Heart left ventricle (tissue), 13 donors: ENCODE data around the gene KLF2.

Source experiments
- POLR2A ChIP-seq, 2 donors: fragments of 450-650 bp; IDR thresholded peaks; one replicate each; pipeline ENCODE4 v1.6.1; 2017; ENCODE audit warnings: antibody characterized with exemption in 2 of 2, mild to moderate bottlenecking in 2 of 2, moderate library complexity in 2 of 2
- TF ChIP-seq, protein P1 (sequence below), 12 donors: fragments of 200-600 bp; sonication (generic) in 4 of 12; IDR thresholded peaks; one replicate each; pipeline versions ENCODE4 v1.5.0 to v1.8.0; 2018 to 2022; ENCODE audit warnings: antibody characterized with exemption in 12 of 12, mild to moderate bottlenecking in 5 of 12
- donor health status: ischemic (EF 13 %, LVEDD 7.1; RV severe dilation, severe dysfunction).
- donor health status: DM: no; HTN: yes; CAD: no.
- donor health status: DM: no; HTN: no; CAD: no.
- donor health status: ischemic (EF 25% LVEDD 6.9; RV normal size, moderate dysfunction).
- donor health status: ischemic (EF 25% LVEDD 5.7; RV mildly dilated, moderate dysfunction).
- donor health status: ischemic (EF 35%, LVEDD 5.7; RV mildly dilated, moderate dysfunction).
- donor health status: nonischemic (EF 11% LVEDD 7.7; RV severe dilation, severe dysfunction).
- donor health status: DM: yes; HTN: yes; CAD: no.
- donor health status: PGD.
- donor health status: ischemic (EF 29% LVEDD 5.4; RV normal size, mild dysfunction).
- donor health status: nonischemic (EF 23%, LVEDD 6.1; RV moderate dilation, normal function).

DNA sequence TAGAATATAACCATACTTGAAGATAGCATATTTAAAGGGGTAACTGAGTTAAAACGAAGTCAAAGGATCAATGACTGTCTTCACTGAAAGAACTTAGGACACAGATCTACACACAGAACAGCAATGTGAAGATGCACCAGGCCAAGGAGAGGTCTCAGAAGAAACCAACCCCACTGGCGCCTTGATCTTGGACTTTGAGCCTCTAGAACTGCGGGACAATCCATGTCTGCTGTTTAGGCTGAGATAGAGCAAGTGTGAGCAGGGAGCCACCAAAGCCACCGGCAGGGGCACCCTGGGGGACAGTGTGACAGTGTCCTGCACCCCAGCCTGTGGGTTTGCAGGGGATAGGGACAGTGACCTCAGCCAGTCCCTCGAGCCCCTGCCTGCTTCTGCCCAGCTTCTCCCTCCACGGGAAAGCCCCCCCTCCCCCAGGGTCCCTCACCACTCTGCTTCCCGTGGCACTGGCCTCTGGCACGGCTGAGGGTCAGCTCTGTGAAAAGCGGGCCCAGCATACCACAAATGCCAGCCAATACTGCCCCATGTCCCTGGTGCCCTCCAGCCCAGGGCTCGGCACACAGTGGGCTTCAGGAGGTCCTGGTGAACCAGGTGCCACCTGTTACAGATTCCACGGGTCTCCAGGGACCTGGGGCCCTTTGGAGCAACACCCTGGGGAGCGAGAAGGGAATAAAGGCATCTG is 40.8 kb downstream of the KLF2 start:
- TF ChIP-seq, protein P1, sequence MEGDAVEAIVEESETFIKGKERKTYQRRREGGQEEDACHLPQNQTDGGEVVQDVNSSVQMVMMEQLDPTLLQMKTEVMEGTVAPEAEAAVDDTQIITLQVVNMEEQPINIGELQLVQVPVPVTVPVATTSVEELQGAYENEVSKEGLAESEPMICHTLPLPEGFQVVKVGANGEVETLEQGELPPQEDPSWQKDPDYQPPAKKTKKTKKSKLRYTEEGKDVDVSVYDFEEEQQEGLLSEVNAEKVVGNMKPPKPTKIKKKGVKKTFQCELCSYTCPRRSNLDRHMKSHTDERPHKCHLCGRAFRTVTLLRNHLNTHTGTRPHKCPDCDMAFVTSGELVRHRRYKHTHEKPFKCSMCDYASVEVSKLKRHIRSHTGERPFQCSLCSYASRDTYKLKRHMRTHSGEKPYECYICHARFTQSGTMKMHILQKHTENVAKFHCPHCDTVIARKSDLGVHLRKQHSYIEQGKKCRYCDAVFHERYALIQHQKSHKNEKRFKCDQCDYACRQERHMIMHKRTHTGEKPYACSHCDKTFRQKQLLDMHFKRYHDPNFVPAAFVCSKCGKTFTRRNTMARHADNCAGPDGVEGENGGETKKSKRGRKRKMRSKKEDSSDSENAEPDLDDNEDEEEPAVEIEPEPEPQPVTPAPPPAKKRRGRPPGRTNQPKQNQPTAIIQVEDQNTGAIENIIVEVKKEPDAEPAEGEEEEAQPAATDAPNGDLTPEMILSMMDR (IDR thresholded peaks at IDR 0.05), result no peak
- TF ChIP-seq POLR2A (IDR thresholded peaks at IDR 0.05), result no peak
